Right atrium auricular region (tissue), 2 donors: Measurements from ENCODE around the gene RNF168. TPM values are rescaled to one million over a fixed set of nuclear protein-coding genes. Genes with fewer than 3 reads are reported as not detected.
A peak's percentile ranks its signal among the peaks of the same experiment; 100 is the strongest.
"Not testable (repeated sequence)": the region's sequence is repeated elsewhere in the genome, so short reads cannot be mapped to it uniquely, and the experiment has no call there.

ENCODE experiments used
- DNase-seq: peaks from one replicate; pipeline ENCODE4 v3.0.0-alpha.2; 2019; ENCODE audit warnings: low spot score
- H3K27ac ChIP-seq, 2 donors: fragments of 200-600 bp; sonication (generic); 1 replicate in 1 of 2; 2 replicates in 1 of 2; pipeline ENCODE4 v1.5.1; 2016 to 2019
- H3K27me3 ChIP-seq, 2 donors: fragments of 200-600 bp; sonication (generic); one replicate each; pipeline versions ENCODE4 v1.5.1 to v1.6.0; 2017 to 2019
- H3K36me3 ChIP-seq: fragments of 200-600 bp; sonication (generic); one replicate; pipeline ENCODE4 v1.5.1; 2016
- H3K4me1 ChIP-seq, 2 donors: fragments of 200-600 bp; sonication (generic); one replicate each; pipeline versions ENCODE4 v1.5.1 to v1.6.0; 2017 to 2019
- H3K4me3 ChIP-seq, 2 donors: fragments of 200-600 bp; sonication (generic); 1 replicate in 1 of 2; 2 replicates in 1 of 2; pipeline ENCODE4 v1.5.1; 2017 to 2019; ENCODE audit warnings: mild to moderate bottlenecking in 1 of 2, moderate library complexity in 1 of 2
- H3K9me3 ChIP-seq, 2 donors: fragments of 200-600 bp; sonication (generic); one replicate each; pipeline ENCODE4 v1.5.1; 2019
- total RNA-seq, 2 donors: library from RNA; depleted of rRNA; stranded (reverse); fragments of >200 nt; gene quantifications; one replicate each; pipeline ENCODE4 v1.1.0, GENCODE V29; 2016
- TF ChIP-seq, protein P1 (sequence below), 2 donors: fragments of 200-600 bp; sonication (generic); IDR thresholded peaks; one replicate each; pipeline ENCODE4 v1.5.1; 2019; ENCODE audit warnings: antibody characterized with exemption in 2 of 2

RNF168 gene
- total RNA-seq, 2 donors from 2014 or later, result 14.9 to 15.5 TPM

DNA sequence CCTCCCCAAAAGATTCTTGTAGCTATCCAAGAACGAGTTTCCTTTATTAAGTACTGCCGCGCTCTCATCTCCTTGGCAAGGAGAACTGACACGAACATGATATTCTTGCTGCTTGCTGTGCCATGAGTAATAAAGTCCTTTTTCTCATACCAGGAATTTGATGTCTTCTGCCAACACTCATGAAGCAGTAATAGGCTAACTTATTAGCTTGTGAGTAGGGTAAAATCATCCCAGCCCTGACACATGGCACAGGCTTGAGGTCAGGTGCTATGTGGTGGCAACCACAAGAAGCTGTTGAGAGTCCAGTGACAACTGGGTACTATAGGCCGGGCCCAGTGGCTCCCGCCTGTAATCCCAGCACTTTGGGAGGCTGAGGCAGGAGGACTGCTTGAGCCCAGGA is 48.6 kb downstream of the RNF168 start:
- peaks cover 0 to 4% of the 10 kb centered on the region in 2 donors for H3K4me1 ChIP-seq
- no peaks in the 10 kb centered on the region for H3K36me3 ChIP-seq
- no peak overlapping the region for H3K4me3 ChIP-seq
- H3K27me3 ChIP-seq, result no peaks in the 10 kb centered on the region
- TF ChIP-seq, protein P1, sequence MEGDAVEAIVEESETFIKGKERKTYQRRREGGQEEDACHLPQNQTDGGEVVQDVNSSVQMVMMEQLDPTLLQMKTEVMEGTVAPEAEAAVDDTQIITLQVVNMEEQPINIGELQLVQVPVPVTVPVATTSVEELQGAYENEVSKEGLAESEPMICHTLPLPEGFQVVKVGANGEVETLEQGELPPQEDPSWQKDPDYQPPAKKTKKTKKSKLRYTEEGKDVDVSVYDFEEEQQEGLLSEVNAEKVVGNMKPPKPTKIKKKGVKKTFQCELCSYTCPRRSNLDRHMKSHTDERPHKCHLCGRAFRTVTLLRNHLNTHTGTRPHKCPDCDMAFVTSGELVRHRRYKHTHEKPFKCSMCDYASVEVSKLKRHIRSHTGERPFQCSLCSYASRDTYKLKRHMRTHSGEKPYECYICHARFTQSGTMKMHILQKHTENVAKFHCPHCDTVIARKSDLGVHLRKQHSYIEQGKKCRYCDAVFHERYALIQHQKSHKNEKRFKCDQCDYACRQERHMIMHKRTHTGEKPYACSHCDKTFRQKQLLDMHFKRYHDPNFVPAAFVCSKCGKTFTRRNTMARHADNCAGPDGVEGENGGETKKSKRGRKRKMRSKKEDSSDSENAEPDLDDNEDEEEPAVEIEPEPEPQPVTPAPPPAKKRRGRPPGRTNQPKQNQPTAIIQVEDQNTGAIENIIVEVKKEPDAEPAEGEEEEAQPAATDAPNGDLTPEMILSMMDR (IDR thresholded peaks at IDR 0.05), result no peak
- H3K9me3 ChIP-seq, result no peaks in the 10 kb centered on the region
- no peak for DNase-seq
- H3K27ac ChIP-seq, result no peak overlapping the region

DNA sequence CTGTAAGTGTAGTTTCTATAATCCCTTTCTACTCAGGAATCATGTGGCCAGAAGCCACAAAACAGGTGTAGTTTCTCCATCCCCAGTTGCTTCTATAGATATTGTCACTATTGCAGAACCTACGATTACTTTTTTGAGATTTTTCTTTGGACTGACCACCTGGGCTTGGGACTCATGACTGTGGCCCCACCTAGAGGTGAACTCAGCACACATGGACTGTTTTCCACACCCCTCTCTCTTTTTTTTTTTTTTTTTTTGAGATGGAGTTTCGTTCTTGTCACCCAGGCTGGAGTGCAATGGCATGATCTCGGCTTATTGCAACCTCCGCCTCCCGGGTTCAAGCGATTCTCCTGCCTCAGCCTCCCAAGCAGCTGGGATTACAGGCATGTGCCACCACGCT is 58.2 kb downstream of the RNF168 start:
- H3K4me3 ChIP-seq, H3K9me3 ChIP-seq, H3K36me3 ChIP-seq, H3K27me3 ChIP-seq, DNase-seq, H3K27ac ChIP-seq, H3K4me1 ChIP-seq: not testable (repeated sequence)

DNA sequence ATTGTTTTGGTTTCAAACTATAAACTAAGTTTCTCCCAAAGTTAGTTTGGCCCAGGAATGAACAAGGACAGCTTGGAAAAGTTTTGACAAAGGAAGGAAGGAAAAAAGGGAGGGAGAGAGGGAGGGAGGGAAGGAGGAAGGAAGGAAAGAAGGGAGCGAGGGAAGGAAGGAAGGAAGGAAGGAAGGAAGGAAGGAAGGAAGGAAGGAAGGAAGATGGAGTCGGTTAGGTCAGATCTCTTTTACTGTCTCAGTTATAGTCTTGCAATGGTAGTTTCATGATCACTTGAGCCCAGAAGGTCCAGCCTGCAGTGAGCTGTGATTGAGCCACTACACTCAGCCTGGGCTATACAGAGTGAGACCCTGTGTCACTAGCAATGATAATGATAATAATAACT is 59.1 kb downstream of the RNF168 start:
- Histone ChIP-seq H3K4me3 (no peak overlapping the region), H3K9me3 (no peaks in the 10 kb centered on the region), H3K27me3 (no peaks in the 10 kb centered on the region), H3K4me1 (no peaks in the 10 kb centered on the region), H3K27ac (no peak overlapping the region), H3K36me3 (no peaks in the 10 kb centered on the region)
- DNase-seq, result no peak
- TF ChIP-seq, protein P1 (IDR thresholded peaks at IDR 0.05), result no peak

DNA sequence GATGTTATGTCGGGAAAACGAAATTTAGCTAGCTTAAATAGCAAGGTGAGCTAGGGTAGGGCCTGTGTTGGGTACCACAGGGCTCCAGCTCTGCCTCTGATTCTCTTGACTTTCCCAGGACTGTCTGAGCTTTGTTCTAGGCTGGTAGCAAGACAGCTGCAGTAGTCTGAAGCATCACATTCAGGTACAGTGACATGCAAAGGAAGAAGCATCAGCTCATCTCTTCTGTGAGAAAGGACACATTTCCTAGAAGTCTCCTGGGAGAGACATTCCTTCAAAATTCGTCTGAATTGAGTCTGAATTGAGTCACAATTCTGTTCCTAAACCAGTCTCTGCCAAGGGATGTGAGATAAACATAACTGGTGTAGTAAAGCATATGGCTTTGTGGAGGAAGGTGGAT is 62.9 kb downstream of the RNF168 start:
- DNase-seq, result no peak

DNA sequence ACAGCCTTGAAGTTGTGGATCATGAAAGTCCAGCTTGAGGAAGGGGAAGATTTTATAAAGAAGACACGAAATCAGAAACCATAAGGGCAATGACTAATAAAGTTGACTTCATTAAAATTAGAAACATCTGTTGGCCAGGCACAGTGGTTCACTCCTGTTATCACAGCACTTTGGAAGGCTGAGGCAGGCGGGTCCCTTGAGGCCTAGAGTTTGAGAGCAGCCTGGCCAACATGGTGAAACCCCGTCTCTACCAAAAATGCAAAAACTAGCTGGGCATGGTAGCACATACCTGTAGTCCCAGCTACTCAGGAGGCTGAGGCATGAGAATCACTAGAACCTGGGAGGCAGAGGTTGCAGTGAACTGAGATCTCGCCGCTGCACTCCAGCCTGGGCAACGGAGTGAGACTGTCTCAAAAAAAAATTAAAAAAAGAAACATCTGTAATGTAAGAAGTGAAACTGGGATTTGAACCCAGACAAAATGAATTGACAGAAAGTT is 63.5 kb downstream of the RNF168 start:
- Histone ChIP-seq H3K27ac (no peak overlapping the region), H3K9me3 (no peaks in the 10 kb centered on the region), H3K4me3 (no peak overlapping the region), H3K4me1 (no peaks in the 10 kb centered on the region), H3K36me3 (no peaks in the 10 kb centered on the region), H3K27me3 (no peaks in the 10 kb centered on the region)
- TF ChIP-seq, protein P1 (IDR thresholded peaks at IDR 0.05), result no peak
- peak; percentile 62 for DNase-seq

More for the DNA sequence above, 62.9 kb downstream of the RNF168 start:
- no peaks in the 10 kb centered on the region for H3K9me3 ChIP-seq
- H3K27ac ChIP-seq, result no peak overlapping the region
- H3K36me3 ChIP-seq, result no peaks in the 10 kb centered on the region
- no peak overlapping the region for H3K4me3 ChIP-seq
- no peaks in the 10 kb centered on the region for H3K27me3 ChIP-seq
- H3K4me1 ChIP-seq, result no peaks in the 10 kb centered on the region
- TF ChIP-seq, protein P1 (IDR thresholded peaks at IDR 0.05), result no peak

DNA sequence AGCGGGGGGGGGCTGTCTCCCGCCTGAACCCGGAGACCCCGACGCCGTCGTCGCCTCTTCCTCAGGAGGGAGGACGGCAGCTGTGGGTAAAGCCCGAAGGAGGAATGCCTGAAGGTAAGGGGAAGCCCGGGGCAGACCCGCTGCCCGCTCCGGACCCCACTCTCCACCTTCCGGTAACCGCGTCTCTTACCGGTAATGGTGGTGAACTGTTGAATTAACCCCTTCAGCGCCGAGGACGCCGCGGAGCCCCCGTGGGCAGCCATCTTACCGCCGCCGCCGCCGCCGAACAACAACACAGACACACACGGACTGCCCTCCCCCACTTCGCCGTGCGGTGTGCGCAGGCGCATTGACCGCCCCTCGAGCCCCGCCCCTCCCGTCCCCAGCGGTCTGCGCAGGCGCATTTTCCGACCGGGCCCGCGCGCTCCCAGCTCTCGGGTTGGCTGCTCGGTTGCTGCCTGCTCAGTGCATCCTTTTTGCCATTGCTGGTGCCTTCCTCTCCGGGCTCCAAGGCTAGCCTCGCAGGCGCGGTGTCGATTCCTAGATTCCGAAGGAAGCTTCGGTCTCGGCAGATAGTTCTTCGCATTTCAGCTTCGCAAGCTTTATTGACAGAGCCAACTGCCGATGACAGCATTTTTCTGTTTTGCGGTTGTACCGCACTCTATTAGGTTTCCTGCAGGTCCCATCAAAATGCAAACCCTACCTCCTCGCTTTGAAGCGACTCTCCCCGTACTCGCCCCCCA is 71.3 kb downstream of the RNF168 start, which contains the start of gene UBXN7:
TSS of gene UBXN7 (minus strand) at position 291 of the 743 bp plus-strand sequence. CDS start at position 263, 28 bp downstream.
- H3K4me3 ChIP-seq, result peak within 1 kb of the TSS; percentile 95 to 100
- peak within 1 kb of the TSS; percentile 92 to 99 for H3K27ac ChIP-seq
- peaks cover 0 to 21% of the 10 kb centered on the region in 2 donors for H3K4me1 ChIP-seq
- H3K9me3 ChIP-seq, result no peaks in the 10 kb centered on the region
- H3K27me3 ChIP-seq, result no peaks in the 10 kb centered on the region
- peak; percentile 92 for DNase-seq
- TF ChIP-seq, protein P1 (IDR thresholded peaks at IDR 0.05), result no peak
- H3K36me3 ChIP-seq, result no peaks in the 10 kb centered on the region
